GM19043 (cell line): ENCODE results near the gene PROSER1.
A peak's percentile ranks its signal among the peaks of the same experiment; 100 is the strongest.
"Not testable (repeated sequence)": the region's sequence is repeated elsewhere in the genome, so short reads cannot be mapped to it uniquely, and the experiment has no call there.

Experiments
- ATAC-seq: cut with Tn5 transposase; IDR thresholded peaks from one replicate; pipeline ENCODE4 v1.9.1; 2021; ENCODE audit warnings: low read depth; ENCODE audit not compliant: unreplicated experiment

The PROSER1 gene

GRCh38 chr13:39032150-39032549, 5.7 kb downstream of the PROSER1 start:
- no peak for ATAC-seq

GRCh38 chr13:39025433-39025839, 12.5 kb downstream of the PROSER1 start:
- no peak for ATAC-seq

GRCh38 chr13:39023761-39024160, 14.1 kb downstream of the PROSER1 start:
- no peak for ATAC-seq

- ATAC-seq, result no peak
Measured at GRCh38 chr13:39023316-39023715, 14.6 kb downstream of the PROSER1 start.

GRCh38 chr13:39020853-39021462, 16.9 kb downstream of the PROSER1 start:
- ATAC-seq, result no peak

- peak; percentile 72 for ATAC-seq
Measured at GRCh38 chr13:39016787-39017186, 21.1 kb downstream of the PROSER1 start.

GRCh38 chr13:39016087-39016486, 21.8 kb downstream of the PROSER1 start:
- ATAC-seq, result peak; percentile 75

- ATAC-seq, result no peak
Measured at GRCh38 chr13:39013462-39013861, 24.4 kb downstream of the PROSER1 start.

GRCh38 chr13:39012608-39013007, 25.3 kb downstream of the PROSER1 start:
- no peak for ATAC-seq

GRCh38 chr13:39006371-39007111, 31.3 kb downstream of the PROSER1 start:
- ATAC-seq, result not testable (repeated sequence)

- ATAC-seq, result no peak
Measured at GRCh38 chr13:38998739-38999138, 39.1 kb downstream of the PROSER1 start.

- no peak for ATAC-seq
Measured at GRCh38 chr13:38993381-38993780, 44.5 kb downstream of the PROSER1 start.

GRCh38 chr13:38990693-38991092, 47.2 kb downstream of the PROSER1 start, which contains the start of gene STOML3:
Gene STOML3, minus strand, starts transcription at chr13:38990831. Its CDS starts 110 bp downstream, at chr13:38990721.
- no peak for ATAC-seq

- ATAC-seq, result no peak
Measured at GRCh38 chr13:38981096-38981495, 56.8 kb downstream of the PROSER1 start.

- ATAC-seq, result no peak
Measured at GRCh38 chr13:38980750-38981078, 57.2 kb downstream of the PROSER1 start.

GRCh38 chr13:38979891-38980749, 57.8 kb downstream of the PROSER1 start:
- ATAC-seq, result no peak

- ATAC-seq, result no peak
Measured at GRCh38 chr13:38970380-38971051, 67.4 kb downstream of the PROSER1 start.

GRCh38 chr13:38969187-38969586, 68.7 kb downstream of the PROSER1 start:
- ATAC-seq, result no peak

GRCh38 chr13:38967446-38967845, 70.4 kb downstream of the PROSER1 start:
- ATAC-seq, result no peak

- no peak for ATAC-seq
Measured at GRCh38 chr13:38965281-38965680, 72.6 kb downstream of the PROSER1 start.

- ATAC-seq, result no peak
Measured at GRCh38 chr13:38960175-38960574, 77.7 kb downstream of the PROSER1 start.
